GM18951 (cell line): Measurements from ENCODE around the gene NOC4L.
"Not testable (repeated sequence)": the region's sequence is repeated elsewhere in the genome, so short reads cannot be mapped to it uniquely, and the experiment has no call there.

Source experiments
- POLR2A ChIP-seq: IDR thresholded peaks from 4 replicates; pipeline ENCODE4 v1.6.1; 2011; ENCODE audit warnings: mild to moderate bottlenecking; ENCODE audit not compliant: insufficient read length, insufficient read depth; ENCODE audit errors: extremely low read depth
- in situ Hi-C: fragments of 300-500 bp; cut with MboI; formaldehyde crosslinking; loops from one replicate; pipeline ENCODE4 v1.12.0; 2022; ENCODE audit warnings: low sequenced_read_pairs, mixed read lengths, inconsistent platforms; ENCODE audit not compliant: unreplicated experiment

The NOC4L gene

DNA sequence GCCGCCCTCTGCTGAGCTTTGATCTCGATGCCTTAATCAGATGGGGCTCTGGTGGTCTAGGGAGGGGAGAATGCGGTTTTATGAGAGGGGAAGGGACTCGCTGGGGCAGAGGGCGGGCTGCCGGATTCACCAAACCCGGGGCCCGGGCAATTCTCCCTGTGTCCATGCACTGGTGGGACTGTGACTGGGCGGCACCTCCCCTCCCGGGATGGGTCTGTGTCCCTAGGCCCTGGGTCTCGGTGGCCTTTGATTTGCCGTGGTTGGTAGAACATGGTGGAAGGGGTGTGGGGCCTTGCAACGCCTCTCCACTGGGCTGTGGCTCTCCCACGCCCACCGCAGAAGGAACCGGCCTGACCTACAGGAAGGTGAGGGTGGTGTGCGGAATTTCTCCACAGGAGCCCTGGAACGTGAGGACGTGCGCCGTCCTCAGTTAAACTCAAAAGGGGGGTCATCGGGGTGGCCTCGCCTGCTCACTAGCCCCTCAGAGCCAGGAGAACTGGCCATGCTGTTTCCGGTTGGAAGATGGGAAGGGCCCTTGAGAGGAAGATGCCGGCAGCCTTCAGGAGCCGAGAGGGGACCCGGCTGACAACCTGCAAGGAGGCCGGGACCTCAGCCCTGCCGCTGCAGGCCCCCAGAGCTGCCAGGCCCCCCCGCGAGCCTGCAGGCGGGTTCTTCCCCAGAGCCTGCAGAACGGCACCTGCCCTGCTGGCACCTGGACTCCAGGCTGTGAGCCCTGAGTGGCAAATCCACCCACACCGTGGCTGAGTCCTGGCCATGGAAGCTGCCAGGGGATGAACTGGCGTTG is 43.6 kb downstream of the NOC4L start:
- TF ChIP-seq POLR2A, result no peak
- in situ Hi-C loops, result no loop called here

DNA sequence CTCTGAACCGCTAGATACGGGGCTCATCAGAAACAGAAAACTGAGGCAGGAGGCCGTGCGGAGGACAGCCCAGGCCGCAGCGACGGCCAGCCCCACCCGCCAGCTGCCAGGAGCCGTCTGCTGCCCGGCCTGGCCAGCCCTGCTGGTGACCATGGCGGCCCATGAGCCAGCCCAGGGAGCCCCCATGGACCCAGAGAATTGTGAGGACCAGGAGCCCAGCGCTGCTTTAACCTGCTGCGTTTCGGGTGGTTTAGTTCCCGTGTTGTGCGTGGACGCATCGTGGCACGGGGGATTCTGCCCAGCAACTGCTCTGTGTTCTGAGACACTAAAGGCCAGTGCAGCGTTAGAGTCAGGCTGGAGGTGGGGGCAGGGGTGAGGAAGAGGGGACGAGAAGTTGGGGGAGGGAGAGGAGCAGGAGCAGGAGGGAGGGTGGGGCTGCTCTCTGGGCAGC is 44.2 kb downstream of the NOC4L start:
- TF ChIP-seq POLR2A, result no peak
- in situ Hi-C loops, result no loop called here

- no peak for TF ChIP-seq POLR2A
- in situ Hi-C loops, result no loop called here
Observed at GRCh38 chr12:132188916-132189325, 44.7 kb downstream of the NOC4L start.

DNA sequence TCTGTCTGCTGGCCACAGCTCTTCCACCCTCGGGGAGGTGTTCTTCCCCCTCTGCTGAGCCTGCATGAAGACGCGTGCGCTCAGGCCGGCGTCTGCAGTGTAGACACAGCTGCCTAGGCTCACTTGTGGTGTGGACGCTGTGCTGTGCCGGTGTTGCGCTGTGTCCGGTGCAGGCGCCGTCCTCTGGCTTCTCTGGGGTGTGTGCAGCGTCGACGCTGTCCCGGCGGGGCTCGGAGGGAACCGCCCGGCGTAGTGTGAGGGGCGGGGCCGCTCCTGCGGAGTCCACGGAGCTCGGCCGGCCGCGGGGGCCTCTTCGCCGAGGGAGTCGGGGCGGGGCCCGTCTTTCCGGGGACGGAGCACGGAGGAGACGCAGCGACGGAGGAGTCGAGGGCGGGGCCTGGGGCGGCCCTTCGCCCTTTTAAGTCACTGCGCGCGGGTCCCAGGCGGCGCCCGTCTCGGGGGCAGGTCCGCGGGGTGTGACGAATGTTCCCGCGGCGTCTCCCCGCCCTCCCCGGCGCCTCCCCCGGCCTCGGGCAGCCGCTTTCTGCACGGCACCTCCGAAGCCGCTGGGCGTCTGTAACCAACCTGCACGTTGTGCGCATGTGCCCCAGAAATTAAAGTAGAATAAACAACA is 45.2 kb downstream of the NOC4L start:
- TF ChIP-seq POLR2A, result peak; percentile 47
- in situ Hi-C loops, result no loop called here

GRCh38 chr12:132190012-132190755 is 45.9 kb downstream of the NOC4L start:
- in situ Hi-C loops, result no loop called here
- TF ChIP-seq POLR2A, result no peak

GRCh38 chr12:132190834-132191500 is 46.7 kb downstream of the NOC4L start:
- in situ Hi-C loops, result no loop called here
- no peak for TF ChIP-seq POLR2A

DNA sequence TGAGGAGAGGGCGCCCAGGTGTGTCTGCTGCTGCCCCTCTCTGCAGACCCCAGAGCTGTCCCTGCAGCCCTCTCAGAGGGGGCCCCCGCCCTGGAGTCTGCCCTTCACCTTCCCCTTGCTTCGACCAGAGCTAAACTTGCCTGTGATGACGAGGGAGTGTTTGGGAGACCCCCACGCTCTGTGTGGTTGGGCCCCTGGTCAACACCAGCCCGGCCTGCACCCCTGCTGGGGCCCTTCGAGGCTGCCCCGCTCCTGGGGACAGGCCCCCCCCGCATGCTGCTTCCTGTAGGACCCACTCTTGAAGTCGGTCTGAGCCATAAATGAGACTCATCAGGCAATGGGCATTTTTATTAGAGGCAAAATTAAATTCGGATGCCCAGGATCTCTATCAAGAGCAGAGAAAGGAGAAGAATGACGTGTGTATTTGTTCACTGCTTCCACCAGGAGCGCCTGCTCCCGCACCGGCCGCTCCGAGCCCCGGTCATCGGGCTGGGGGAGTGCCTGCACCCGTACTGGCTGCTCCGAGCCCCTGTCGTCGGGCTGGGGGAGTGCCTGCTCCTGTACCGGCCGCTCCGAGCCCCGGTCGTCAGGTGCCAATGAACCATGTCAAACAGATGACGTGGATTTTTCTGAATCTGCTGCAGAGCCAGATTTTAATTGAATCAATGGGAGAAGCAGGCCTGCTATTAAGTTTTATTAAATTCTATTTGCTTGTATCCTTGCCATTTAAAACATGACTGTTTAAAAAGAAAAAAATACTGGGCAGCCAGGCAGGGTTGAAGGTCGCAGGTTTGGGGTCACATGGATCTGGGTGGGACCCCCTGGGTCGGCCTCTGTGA is 47.7 kb downstream of the NOC4L start:
- TF ChIP-seq POLR2A, result no peak
- in situ Hi-C loops, result no loop called here

- no peak for TF ChIP-seq POLR2A
- in situ Hi-C loops, result no loop called here
Observed at GRCh38 chr12:132194056-132194455, 49.8 kb downstream of the NOC4L start.

DNA sequence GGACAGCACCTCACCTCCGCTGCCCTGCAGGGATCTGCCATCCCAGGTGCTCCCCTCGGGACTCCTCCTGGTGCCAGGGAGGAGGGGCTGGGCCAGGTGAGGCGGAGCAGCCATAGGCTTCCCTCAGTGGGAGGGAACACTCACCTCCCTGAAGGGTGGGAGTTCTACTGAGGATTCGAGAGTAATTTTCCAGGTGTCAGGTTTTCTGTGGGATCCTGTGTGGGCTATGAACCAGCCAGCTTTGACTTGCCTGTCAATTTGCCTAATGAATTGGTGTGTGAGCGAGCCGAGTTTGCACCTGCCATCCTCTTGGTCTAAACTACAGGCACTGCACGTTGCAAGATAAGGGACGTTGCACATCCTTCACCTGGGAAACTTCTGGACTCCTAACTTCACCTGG is 50.3 kb downstream of the NOC4L start:
- in situ Hi-C loops, result no loop called here
- TF ChIP-seq POLR2A, result no peak

GRCh38 chr12:132195242-132195641 is 51.0 kb downstream of the NOC4L start:
- in situ Hi-C loops, result not testable (repeated sequence)

GRCh38 chr12:132196038-132196872 is 52.0 kb downstream of the NOC4L start:
- no peak for TF ChIP-seq POLR2A
- in situ Hi-C loops, result no loop called here
